ENCODE measurements around the gene NFATC3. TPM values are rescaled to one million over a fixed set of nuclear protein-coding genes. Genes with fewer than 3 reads are reported as not detected.

The NFATC3 gene
- total RNA-seq, 1 experiment from 2014 or later: 31.3 TPM

GRCh38 chr16:68179855-68180254 is 94.7 kb downstream of the NFATC3 start:
- no peak for DNase-seq (ENCODE audit: extremely low read depth, low read depth)

GRCh38 chr16:68183046-68183445 is 97.9 kb downstream of the NFATC3 start:
- no peak for DNase-seq (ENCODE audit: extremely low read depth, low read depth)

GRCh38 chr16:68186877-68187276 is 101.7 kb downstream of the NFATC3 start:
- no peak for DNase-seq (ENCODE audit: extremely low read depth, low read depth)

GRCh38 chr16:68187505-68187904 is 102.3 kb downstream of the NFATC3 start:
- DNase-seq (ENCODE audit: extremely low read depth, low read depth): no peak

- DNase-seq (ENCODE audit: extremely low read depth, low read depth): no peak
Measured at GRCh38 chr16:68188170-68188569, 103.0 kb downstream of the NFATC3 start.

- DNase-seq (ENCODE audit: extremely low read depth, low read depth): no peak
Measured at GRCh38 chr16:68190081-68190480, 104.9 kb downstream of the NFATC3 start.

DNA sequence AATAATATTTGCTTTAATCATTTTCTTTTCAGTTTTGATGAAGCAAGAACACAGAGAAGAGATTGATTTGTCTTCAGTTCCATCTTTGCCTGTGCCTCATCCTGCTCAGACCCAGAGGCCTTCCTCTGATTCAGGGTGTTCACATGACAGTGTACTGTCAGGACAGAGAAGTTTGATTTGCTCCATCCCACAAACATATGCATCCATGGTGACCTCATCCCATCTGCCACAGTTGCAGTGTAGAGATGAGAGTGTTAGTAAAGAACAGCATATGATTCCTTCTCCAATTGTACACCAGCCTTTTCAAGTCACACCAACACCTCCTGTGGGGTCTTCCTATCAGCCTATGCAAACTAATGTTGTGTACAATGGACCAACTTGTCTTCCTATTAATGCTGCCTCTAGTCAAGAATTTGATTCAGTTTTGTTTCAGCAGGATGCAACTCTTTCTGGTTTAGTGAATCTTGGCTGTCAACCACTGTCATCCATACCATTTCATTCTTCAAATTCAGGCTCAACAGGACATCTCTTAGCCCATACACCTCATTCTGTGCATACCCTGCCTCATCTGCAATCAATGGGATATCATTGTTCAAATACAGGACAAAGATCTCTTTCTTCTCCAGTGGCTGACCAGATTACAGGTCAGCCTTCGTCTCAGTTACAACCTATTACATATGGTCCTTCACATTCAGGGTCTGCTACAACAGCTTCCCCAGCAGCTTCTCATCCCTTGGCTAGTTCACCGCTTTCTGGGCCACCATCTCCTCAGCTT is 105.8 kb downstream of the NFATC3 start:
- DNase-seq (ENCODE audit: extremely low read depth, low read depth): no peak

DNA sequence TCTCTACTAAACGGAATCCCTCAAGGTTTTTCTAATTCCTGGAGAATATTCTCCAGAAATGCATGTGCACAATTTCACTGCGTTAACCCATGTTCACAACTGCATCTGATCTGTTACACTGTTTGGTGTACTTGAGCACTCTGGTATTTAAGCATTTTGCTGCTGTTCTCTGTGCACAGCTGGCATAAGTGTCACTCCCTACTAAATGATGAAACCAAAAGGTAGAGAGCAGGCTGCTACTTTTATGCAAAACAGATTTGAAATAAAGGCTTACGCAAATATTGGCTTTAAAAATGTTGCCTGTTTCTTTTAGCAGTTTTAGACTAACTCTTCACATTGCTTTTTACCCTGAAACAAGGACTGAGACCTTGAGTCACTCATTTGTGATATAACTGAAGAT is 109.1 kb downstream of the NFATC3 start:
- DNase-seq (ENCODE audit: extremely low read depth, low read depth): no peak

- DNase-seq (ENCODE audit: extremely low read depth, low read depth): no peak
Measured at GRCh38 chr16:68197250-68197649, 112.1 kb downstream of the NFATC3 start.

- peak; percentile 19 for DNase-seq (ENCODE audit: extremely low read depth, low read depth)
Measured at GRCh38 chr16:68200088-68200783, 115.1 kb downstream of the NFATC3 start.

GRCh38 chr16:68202091-68202519 is 116.9 kb downstream of the NFATC3 start:
- DNase-seq (ENCODE audit: extremely low read depth, low read depth): no peak

- DNase-seq (ENCODE audit: extremely low read depth, low read depth): no peak
Measured at GRCh38 chr16:68206245-68206644, 121.1 kb downstream of the NFATC3 start.

DNA sequence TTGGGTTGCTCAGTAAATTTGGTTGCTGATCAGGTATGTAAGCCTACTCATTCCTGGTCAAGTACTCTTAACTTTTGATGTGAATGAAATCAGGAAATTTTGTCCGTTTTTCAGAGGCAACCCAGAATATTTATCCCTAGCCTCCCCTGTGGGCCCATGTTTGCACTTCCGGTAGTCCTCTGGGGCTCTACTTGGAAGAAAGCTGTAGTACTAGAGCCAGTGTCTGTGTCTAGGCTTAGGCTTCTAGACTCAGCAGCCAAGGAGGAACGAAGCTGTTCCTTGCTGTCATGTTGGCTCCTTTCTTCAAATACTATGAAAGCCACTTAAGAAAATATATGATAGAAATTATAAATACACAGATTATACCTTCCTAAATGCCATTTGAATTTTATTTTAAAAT is 129.6 kb downstream of the NFATC3 start:
- no peak for DNase-seq (ENCODE audit: extremely low read depth, low read depth)

DNA sequence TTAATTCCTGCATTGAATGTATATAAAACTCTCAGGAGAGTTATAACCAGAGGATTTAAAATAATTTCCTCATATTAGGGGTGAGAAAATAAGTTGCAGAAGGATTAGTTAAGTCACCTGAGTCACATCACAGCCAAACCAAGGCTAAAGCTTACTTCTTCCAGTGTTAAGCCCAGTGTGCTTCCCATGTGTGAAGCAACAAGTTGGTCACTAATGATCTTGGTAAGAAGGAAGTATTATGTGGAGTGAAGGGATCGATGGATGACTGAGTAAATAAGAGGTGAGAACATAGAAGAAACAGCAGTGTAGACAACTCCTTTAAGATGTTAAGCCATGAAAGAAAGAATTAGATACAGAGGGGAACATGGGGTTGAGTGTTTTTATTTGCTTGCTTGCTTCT is 130.1 kb downstream of the NFATC3 start:
- no peak for DNase-seq (ENCODE audit: extremely low read depth, low read depth)

DNA sequence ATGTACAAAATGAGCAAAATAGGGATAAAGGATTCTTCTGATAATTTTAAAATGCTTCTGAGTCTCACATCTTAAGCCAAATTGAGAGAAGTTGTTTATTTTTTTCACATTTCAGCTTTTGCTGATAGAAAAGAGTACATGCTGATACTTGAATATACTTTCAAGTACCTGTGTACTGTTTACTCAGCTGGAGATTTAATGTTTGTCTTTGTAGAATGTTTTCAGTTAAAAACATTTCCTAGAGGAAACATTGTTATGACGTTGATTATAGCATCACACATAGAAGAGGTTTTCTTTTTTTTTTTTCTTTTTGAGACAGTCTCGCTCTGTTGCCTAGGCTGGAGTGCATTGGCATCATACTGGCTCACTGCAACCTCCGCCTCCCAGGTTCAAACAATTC is 131.1 kb downstream of the NFATC3 start:
- DNase-seq (ENCODE audit: extremely low read depth, low read depth): no peak

- no peak for DNase-seq (ENCODE audit: extremely low read depth, low read depth)
Measured at GRCh38 chr16:68217506-68217905, 132.3 kb downstream of the NFATC3 start.

DNA sequence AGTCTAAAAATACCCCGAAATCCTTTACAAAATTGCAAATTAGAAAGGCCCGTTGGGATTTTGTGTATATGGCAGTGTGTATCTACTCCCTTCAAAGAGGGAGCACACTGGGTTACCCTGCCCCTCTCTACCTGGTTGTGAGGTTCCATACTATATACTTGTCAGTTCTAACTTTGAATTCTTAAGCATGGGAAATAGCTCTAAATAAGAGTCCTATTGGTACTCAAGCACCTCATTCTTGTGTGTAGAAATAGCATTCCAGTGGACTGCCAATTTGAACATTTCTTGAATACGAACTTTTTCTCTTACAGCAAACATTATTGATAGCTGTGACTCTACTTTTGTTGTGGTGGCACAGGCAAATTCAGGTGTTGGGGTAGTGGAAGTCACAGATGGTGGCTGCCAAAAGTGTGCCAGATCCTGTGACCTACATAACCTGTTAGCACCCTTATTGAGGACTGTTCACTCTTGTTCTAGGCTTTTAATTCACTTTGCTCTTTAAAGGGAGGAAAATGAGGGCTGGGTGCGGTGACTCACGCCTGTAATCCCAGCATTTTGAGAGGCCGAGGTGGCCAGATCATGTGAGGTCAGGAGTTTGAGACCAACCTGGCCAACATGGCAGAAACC is 134.7 kb downstream of the NFATC3 start:
- no peak for DNase-seq (ENCODE audit: extremely low read depth, low read depth)

DNA sequence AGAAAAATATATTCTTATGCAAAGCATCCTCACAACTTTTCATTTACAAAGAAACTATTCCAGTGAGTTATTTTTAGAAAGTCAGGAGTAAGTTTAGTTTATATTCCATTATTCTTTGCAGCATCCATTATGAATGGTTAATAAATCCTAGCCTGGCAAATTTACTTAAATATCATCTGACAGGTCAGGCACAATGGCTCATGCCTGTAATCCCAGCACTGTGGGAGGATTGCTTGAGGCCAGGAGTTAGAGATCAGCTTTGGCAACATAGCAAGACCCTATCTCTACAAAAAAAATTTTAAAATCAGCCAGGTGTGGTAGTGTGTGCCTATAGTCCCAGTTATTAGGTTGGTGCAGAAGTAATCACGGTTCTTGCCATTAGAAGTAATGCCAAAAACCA is 137.9 kb downstream of the NFATC3 start:
- no peak for DNase-seq (ENCODE audit: extremely low read depth, low read depth)

GRCh38 chr16:68226116-68226515 is 140.9 kb downstream of the NFATC3 start:
- no peak for DNase-seq (ENCODE audit: extremely low read depth, low read depth)

GRCh38 chr16:68227183-68227793 is 142.1 kb downstream of the NFATC3 start:
- no peak for DNase-seq (ENCODE audit: extremely low read depth, low read depth)

DNA sequence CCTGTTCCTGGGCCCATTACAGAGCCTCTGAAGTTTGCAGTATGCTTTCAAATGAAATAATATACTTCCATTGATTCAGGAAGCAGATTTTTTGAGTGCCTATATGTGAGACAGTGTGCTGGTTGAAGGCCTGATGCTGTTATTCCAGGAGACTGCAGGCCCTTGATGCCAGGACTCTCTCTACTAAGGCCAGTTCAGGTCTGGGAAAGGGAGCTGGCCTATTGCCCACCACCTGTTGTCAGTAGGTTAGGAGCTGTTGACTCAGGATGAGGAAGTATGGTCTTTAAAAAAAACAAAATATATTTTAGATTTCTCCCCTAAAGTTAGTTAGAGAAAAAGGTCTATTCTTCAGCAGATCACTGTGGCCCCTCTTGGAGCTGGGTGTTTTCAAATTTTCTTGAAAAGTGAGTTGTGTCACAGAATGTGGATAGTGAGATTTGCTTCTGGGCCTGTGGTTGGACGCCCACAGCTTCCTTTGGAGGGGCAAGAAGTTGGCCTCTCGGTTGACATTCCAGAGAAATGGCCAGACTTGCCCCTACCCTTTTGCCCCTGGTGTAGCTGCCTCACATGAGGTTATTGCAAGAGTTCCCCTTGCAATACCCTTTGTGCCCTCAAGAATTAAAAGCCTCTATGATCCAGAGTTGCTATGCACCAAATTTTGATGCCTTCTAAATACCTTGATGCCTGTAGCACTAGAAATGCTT is 142.8 kb downstream of the NFATC3 start:
- DNase-seq (ENCODE audit: extremely low read depth, low read depth): no peak

All from NCI-H460 (cell line).